GM12878 (cell line): ENCODE measurements around the gene PCED1A. TPM values are rescaled to one million over a fixed set of nuclear protein-coding genes. Genes with fewer than 3 reads are reported as not detected.

Experiments
- ATAC-seq: fragments of 200-7000 bp; cut with Tn5 transposase; 3 replicates; pipeline ENCODE4 v1.9.1; 2020; ENCODE audit warnings: mild to moderate bottlenecking, moderate library complexity
- BruUV-seq: library from RNA; stranded (reverse); fragments of 400-500 nt; replicated peaks from 2 replicates; lab custom pipeline; 2021; lab: Mats Ljungman, UMichigan
- CTCF ChIA-PET: fragments of 300-600 bp; sonication (Branson Sonifier 250); formaldehyde crosslinking; extraction: SDS; loops from one replicate; lab custom pipeline; 2021; ENCODE audit warnings: inconsistent platforms; lab: Yijun Ruan, JAX
- POLR2A ChIA-PET: fragments of 350-600 bp; formaldehyde crosslinking; extraction: SDS; loops from one replicate; lab custom pipeline; 2021; ENCODE audit warnings: inconsistent platforms; lab: Charles Lee
- RAD21 ChIA-PET: fragments of 300-600 bp; sonication (Branson Sonifier 250); formaldehyde crosslinking; loops from one replicate; lab custom pipeline; 2023; ENCODE audit warnings: antibody characterized with exemption; ENCODE audit not compliant: unreplicated experiment; lab: Charles Lee
- SMC1A ChIA-PET: fragments of 300-600 bp; sonication (Branson Sonifier 250); formaldehyde crosslinking; loops from one replicate; lab custom pipeline; 2023; ENCODE audit not compliant: unreplicated experiment, uncharacterized antibody; lab: Charles Lee
- DNase-seq: peaks from one replicate; pipeline ENCODE4 v3.0.0-alpha.2; 2011; ENCODE audit warnings: low read depth, low spot score
- FAIRE-seq: peaks from 3 replicates; lab custom pipeline; 2011; peaks lifted over from hg19 to GRCh38; lab: Jason Lieb, UNC
- H2AFZ ChIP-seq: 2 replicates; pipeline ENCODE4 v1.6.0; 2011; ENCODE audit warnings: low read depth, low read length, control low read depth; ENCODE audit not compliant: control insufficient read depth
- H3K27ac ChIP-seq: 2 replicates; pipeline ENCODE4 v1.5.1; 2011; ENCODE audit warnings: control low read depth; ENCODE audit not compliant: control insufficient read depth, insufficient read depth
- H3K27me3 ChIP-seq, 2 experiments: replicated peaks in 1 of 2; 2 replicates each; pipeline versions ENCODE4 v1.6.0 to v1.6.1; 2011; ENCODE audit warnings: low read length in 1 of 2; ENCODE audit not compliant: control insufficient read depth in 2 of 2, insufficient read depth in 2 of 2
- H3K36me3 ChIP-seq, 2 experiments: 2 replicates each; pipeline ENCODE4 v1.5.1; 2011; ENCODE audit warnings: low read length in 1 of 2; ENCODE audit not compliant: control insufficient read depth in 2 of 2, insufficient read depth in 2 of 2
- H3K4me1 ChIP-seq: 2 replicates; pipeline ENCODE4 v1.6.1; 2011; ENCODE audit warnings: mild to moderate bottlenecking, low read length, moderate library complexity, mixed read lengths; ENCODE audit not compliant: control insufficient read depth, insufficient read depth
- H3K4me2 ChIP-seq: 2 replicates; pipeline ENCODE4 v1.6.0; 2011; ENCODE audit warnings: control low read depth; ENCODE audit not compliant: control insufficient read depth, insufficient read depth
- H3K4me3 ChIP-seq: fragments of 200-600 bp; sonication (generic); 2 replicates; pipeline ENCODE4 v1.5.1; 2016
- H3K79me2 ChIP-seq: 2 replicates; pipeline ENCODE4 v1.6.0; 2011; ENCODE audit warnings: low read length; ENCODE audit not compliant: control insufficient read depth, insufficient read depth
- H3K9ac ChIP-seq: 2 replicates; pipeline ENCODE4 v1.8.0; 2011; ENCODE audit warnings: low read length, control low read depth, mixed read lengths; ENCODE audit not compliant: control insufficient read depth, insufficient read depth
- H3K9me3 ChIP-seq: replicated peaks from 3 replicates; pipeline ENCODE4 v1.5.1; 2011; ENCODE audit warnings: mild to moderate bottlenecking, low read length; ENCODE audit not compliant: control insufficient read depth, insufficient read depth
- H4K20me1 ChIP-seq: 2 replicates; pipeline ENCODE4 v1.6.0; 2011; ENCODE audit not compliant: control insufficient read depth, insufficient read depth
- BHLHE40 ChIP-seq, 2 experiments: fragments of 450-650 bp in 1 of 2; IDR thresholded peaks; 2 replicates each; pipeline ENCODE4 v1.6.1; 2011 to 2017; ENCODE audit warnings: low read depth in 2 of 2, borderline replicate concordance in 1 of 2, improper control_type of control experiment in 1 of 2, low read length in 1 of 2, mild to moderate bottlenecking in 1 of 2
- CHD4 ChIP-seq: fragments of 200-600 bp; sonication (generic); IDR thresholded peaks from 2 replicates; pipeline ENCODE4 v1.6.1; 2016; ENCODE audit warnings: mild to moderate bottlenecking
- EP300 ChIP-seq, 2 experiments: fragments of 150-350 bp in 1 of 2; IDR thresholded peaks; 2 replicates each; pipeline ENCODE4 v1.6.1; 2011 to 2012; ENCODE audit warnings: low read depth in 2 of 2, low read length in 2 of 2, borderline replicate concordance in 1 of 2, improper control_type of control experiment in 1 of 2, inconsistent platforms in 1 of 2; ENCODE audit not compliant: control insufficient read depth in 1 of 2
- GATAD2B ChIP-seq: fragments of 450-650 bp; conservative IDR thresholded peaks from 2 replicates; pipeline ENCODE4 v1.6.1; 2017; ENCODE audit warnings: low read depth, mild to moderate bottlenecking, moderate library complexity
- IKZF1 ChIP-seq: fragments of 450-650 bp; conservative IDR thresholded peaks from 2 replicates; pipeline ENCODE4 v1.6.1; 2017; ENCODE audit warnings: antibody characterized with exemption, mild to moderate bottlenecking
- IRF4 ChIP-seq: IDR thresholded peaks from 2 replicates; pipeline ENCODE4 v1.6.1; 2011; ENCODE audit warnings: low read depth, low read length
- JUND ChIP-seq: IDR thresholded peaks from 2 replicates; pipeline ENCODE4 v1.6.1; 2012; ENCODE audit warnings: low read depth, mild to moderate bottlenecking, low read length, improper control_type of control experiment, moderate library complexity
- KDM1A ChIP-seq: fragments of 200-600 bp; sonication (generic); IDR thresholded peaks from 2 replicates; pipeline ENCODE4 v1.6.1; 2016; ENCODE audit warnings: borderline replicate concordance
- KLF5 ChIP-seq: fragments of 450-650 bp; IDR thresholded peaks from 2 replicates; pipeline ENCODE4 v1.6.1; 2014; ENCODE audit warnings: mild to moderate bottlenecking; ENCODE audit not compliant: partially characterized antibody
- NRF1 ChIP-seq: conservative IDR thresholded peaks from 2 replicates; pipeline ENCODE4 v1.6.1; 2011; ENCODE audit warnings: mild to moderate bottlenecking, low read depth, low read length, improper control_type of control experiment
- RUNX3 ChIP-seq: IDR thresholded peaks from 2 replicates; pipeline ENCODE4 v1.6.1; 2012; ENCODE audit warnings: low read length, inconsistent platforms
- YY1 ChIP-seq: IDR thresholded peaks from 2 replicates; pipeline ENCODE4 v1.6.1; 2011; ENCODE audit warnings: low read depth, mild to moderate bottlenecking, low read length
- ZNF274 ChIP-seq: IDR thresholded peaks from one replicate; pipeline ENCODE4 v1.8.0; 2011; ENCODE audit not compliant: insufficient read length, insufficient read depth
- ZZZ3 ChIP-seq: IDR thresholded peaks from 2 replicates; pipeline ENCODE4 v1.6.1; 2011; ENCODE audit warnings: low read depth; ENCODE audit not compliant: control insufficient read depth, insufficient read length
- WGBS: methylation state at CpG from one replicate; pipeline ENCODE4 v1.1.6; 2016; ENCODE audit warnings: low lambda C conversion rate; ENCODE audit not compliant: insufficient replicate concordance, insufficient coverage; ENCODE audit errors: missing lambda C conversion rate; 5-methylcytosine and 5-hydroxymethylcytosine counted together
- in situ Hi-C: fragments of 300-500 bp; cut with MboI; formaldehyde crosslinking; loops from 9 replicates; pipeline ENCODE4 v1.14.3; 2018; ENCODE audit warnings: mixed read lengths
- intact Hi-C: fragments of 100-400 bp; cut with micrococcal nuclease; formaldehyde crosslinking; loops from one replicate; pipeline ENCODE4 v1.14.2; 2022; ENCODE audit not compliant: unreplicated experiment
- polyA plus RNA-seq, 11 experiments: library from polyadenylated mRNA; depleted of rRNA in 4 of 11; unstranded in 6 of 11; stranded (reverse) in 5 of 11; fragments of >200 nt; fragmentation: Nextera tagmentation in 4 of 11; fragmentation: Illumina TruSeq in 1 of 11; extraction: Ambion mirVana in 4 of 11; extraction: Trizol in 1 of 11; gene quantifications; 1 replicate in 1 of 11; 2 replicates in 10 of 11; pipeline versions ENCODE4 v1.2.1 to v1.2.3, GENCODE V29; 2011 to 2016; ENCODE audit warnings: inconsistent platforms in 2 of 11, missing spikeins in 2 of 11, low read depth in 1 of 11
- total RNA-seq, 4 experiments: library from RNA; depleted of rRNA in 3 of 4; stranded (reverse); fragments of >200 nt in 3 of 4; fragmentation: Illumina TruSeq in 1 of 4; extraction: Trizol in 1 of 4; gene quantifications; 2 replicates each; pipeline versions ENCODE4 v1.2.1 to v1.2.3, GENCODE V29; 2013 to 2021
- TF ChIP-seq, protein P1 (sequence below): IDR thresholded peaks from 2 replicates; pipeline ENCODE4 v1.6.1; 2011; ENCODE audit warnings: borderline replicate concordance, low read depth, mild to moderate bottlenecking, moderate library complexity, low read length; ENCODE audit not compliant: insufficient read depth, poor library complexity, severe bottlenecking
- TF ChIP-seq, protein P2 (sequence below): fragments of 450-650 bp; IDR thresholded peaks from 2 replicates; pipeline ENCODE4 v1.6.1; 2017; ENCODE audit warnings: mild to moderate bottlenecking, moderate library complexity
- TF ChIP-seq, protein P3 (sequence below): fragments of 450-650 bp; IDR thresholded peaks from 2 replicates; pipeline ENCODE4 v1.6.1; 2018; ENCODE audit warnings: mild to moderate bottlenecking, low read depth, moderate library complexity; ENCODE audit not compliant: partially characterized antibody

The PCED1A gene
- total and polyA plus RNA-seq, 10 of the 15 experiments (the other 5 are each of a cell fraction or from before 2014, with no cell fraction given), result 4.5 to 30.9 (median 12.0) TPM

DNA sequence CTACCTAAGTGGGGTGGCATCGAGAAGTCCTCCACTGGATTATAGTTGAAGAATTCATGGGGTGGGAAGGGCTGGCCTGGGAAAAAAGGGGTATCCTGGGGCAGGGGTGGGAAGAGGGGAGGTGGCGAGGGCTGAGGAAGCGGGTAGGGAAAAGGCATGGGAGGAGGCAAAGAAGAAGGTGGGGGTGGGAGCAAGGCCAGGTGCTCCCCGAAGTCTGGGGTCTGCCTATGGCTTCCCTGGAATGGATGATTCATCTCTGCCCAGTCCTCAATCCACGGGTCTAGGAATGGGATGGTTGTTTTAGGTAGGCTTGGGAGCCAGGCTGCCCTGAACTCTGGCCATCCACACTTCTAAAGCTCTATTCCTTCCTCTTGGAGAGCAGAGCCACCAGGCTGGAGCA lies 4.4 kb downstream of the PCED1A start:
- H3K4me3 ChIP-seq, result no peak overlapping the region
- in situ Hi-C loops (no loop called here), intact Hi-C loops (no loop called here)
- FAIRE-seq (no peak), ATAC-seq (no peak), DNase-seq (no peak)
- no peaks in the 10 kb centered on the region for H3K36me3 ChIP-seq
- BruUV-seq, result TSS peak; percentile 45
- no peaks in the 10 kb centered on the region for H3K9me3 ChIP-seq
- ChIA-PET RAD21 (no interaction called here), SMC1A (interaction anchor here (1.1 kb wide), 1 partner anchor 77 kb away, joined by 3 read pairs; no protein-coding TSS in a partner anchor), CTCF (interaction anchor here (1.2 kb wide), 1 partner anchor 165 kb away, joined by 3 read pairs; no protein-coding TSS in a partner anchor), POLR2A (no interaction called here)
- H2AFZ ChIP-seq, result no peak overlapping the region
- no peak overlapping the region for H3K4me2 ChIP-seq
- whole genome bisulfite sequencing, result 52% methylated on average over 4 of the region's 5 CpGs
- H3K79me2 ChIP-seq, result peaks cover 3% of the 10 kb centered on the region; the same call in 1 of the 2 replicates
- no peaks in the 10 kb centered on the region for H3K27me3 ChIP-seq
- peaks cover 14% of the 10 kb centered on the region for H3K4me1 ChIP-seq
- H4K20me1 ChIP-seq, result no peaks in the 10 kb centered on the region
- H3K9ac ChIP-seq, result no peak overlapping the region
- no peak overlapping the region for H3K27ac ChIP-seq
- TF ChIP-seq EP300 (IDR thresholded peaks at IDR 0.05; ENCODE audit: borderline replicate concordance in 1 of 2, control insufficient read depth in 1 of 2, low read depth in 2 of 2, low read length in 2 of 2), result no peak
- TF ChIP-seq, protein P1, sequence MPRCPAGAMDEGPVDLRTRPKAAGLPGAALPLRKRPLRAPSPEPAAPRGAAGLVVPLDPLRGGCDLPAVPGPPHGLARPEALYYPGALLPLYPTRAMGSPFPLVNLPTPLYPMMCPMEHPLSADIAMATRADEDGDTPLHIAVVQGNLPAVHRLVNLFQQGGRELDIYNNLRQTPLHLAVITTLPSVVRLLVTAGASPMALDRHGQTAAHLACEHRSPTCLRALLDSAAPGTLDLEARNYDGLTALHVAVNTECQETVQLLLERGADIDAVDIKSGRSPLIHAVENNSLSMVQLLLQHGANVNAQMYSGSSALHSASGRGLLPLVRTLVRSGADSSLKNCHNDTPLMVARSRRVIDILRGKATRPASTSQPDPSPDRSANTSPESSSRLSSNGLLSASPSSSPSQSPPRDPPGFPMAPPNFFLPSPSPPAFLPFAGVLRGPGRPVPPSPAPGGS, result no peak
- TF ChIP-seq IRF4, result no peak
- TF ChIP-seq ZZZ3, result no peak
- TF ChIP-seq IKZF1, result no peak
- TF ChIP-seq JUND, result no peak
- TF ChIP-seq YY1, result no peak
- no peak for TF ChIP-seq RUNX3
- TF ChIP-seq KLF5, result no peak
- no peak for TF ChIP-seq GATAD2B
- TF ChIP-seq, protein P2, sequence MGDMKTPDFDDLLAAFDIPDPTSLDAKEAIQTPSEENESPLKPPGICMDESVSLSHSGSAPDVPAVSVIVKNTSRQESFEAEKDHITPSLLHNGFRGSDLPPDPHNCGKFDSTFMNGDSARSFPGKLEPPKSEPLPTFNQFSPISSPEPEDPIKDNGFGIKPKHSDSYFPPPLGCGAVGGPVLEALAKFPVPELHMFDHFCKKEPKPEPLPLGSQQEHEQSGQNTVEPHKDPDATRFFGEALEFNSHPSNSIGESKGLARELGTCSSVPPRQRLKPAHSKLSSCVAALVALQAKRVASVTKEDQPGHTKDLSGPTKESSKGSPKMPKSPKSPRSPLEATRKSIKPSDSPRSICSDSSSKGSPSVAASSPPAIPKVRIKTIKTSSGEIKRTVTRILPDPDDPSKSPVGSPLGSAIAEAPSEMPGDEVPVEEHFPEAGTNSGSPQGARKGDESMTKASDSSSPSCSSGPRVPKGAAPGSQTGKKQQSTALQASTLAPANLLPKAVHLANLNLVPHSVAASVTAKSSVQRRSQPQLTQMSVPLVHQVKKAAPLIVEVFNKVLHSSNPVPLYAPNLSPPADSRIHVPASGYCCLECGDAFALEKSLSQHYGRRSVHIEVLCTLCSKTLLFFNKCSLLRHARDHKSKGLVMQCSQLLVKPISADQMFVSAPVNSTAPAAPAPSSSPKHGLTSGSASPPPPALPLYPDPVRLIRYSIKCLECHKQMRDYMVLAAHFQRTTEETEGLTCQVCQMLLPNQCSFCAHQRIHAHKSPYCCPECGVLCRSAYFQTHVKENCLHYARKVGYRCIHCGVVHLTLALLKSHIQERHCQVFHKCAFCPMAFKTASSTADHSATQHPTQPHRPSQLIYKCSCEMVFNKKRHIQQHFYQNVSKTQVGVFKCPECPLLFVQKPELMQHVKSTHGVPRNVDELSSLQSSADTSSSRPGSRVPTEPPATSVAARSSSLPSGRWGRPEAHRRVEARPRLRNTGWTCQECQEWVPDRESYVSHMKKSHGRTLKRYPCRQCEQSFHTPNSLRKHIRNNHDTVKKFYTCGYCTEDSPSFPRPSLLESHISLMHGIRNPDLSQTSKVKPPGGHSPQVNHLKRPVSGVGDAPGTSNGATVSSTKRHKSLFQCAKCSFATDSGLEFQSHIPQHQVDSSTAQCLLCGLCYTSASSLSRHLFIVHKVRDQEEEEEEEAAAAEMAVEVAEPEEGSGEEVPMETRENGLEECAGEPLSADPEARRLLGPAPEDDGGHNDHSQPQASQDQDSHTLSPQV, result no peak
- TF ChIP-seq KDM1A, result no peak
- TF ChIP-seq BHLHE40 (IDR thresholded peaks at IDR 0.05; ENCODE audit: borderline replicate concordance in 1 of 2, low read depth in 2 of 2, low read length in 1 of 2), result no peak
- TF ChIP-seq NRF1, result no peak
- no peak for TF ChIP-seq CHD4
- TF ChIP-seq, protein P3, sequence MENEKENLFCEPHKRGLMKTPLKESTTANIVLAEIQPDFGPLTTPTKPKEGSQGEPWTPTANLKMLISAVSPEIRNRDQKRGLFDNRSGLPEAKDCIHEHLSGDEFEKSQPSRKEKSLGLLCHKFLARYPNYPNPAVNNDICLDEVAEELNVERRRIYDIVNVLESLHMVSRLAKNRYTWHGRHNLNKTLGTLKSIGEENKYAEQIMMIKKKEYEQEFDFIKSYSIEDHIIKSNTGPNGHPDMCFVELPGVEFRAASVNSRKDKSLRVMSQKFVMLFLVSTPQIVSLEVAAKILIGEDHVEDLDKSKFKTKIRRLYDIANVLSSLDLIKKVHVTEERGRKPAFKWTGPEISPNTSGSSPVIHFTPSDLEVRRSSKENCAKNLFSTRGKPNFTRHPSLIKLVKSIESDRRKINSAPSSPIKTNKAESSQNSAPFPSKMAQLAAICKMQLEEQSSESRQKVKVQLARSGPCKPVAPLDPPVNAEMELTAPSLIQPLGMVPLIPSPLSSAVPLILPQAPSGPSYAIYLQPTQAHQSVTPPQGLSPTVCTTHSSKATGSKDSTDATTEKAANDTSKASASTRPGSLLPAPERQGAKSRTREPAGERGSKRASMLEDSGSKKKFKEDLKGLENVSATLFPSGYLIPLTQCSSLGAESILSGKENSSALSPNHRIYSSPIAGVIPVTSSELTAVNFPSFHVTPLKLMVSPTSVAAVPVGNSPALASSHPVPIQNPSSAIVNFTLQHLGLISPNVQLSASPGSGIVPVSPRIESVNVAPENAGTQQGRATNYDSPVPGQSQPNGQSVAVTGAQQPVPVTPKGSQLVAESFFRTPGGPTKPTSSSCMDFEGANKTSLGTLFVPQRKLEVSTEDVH, result no peak
- TF ChIP-seq ZNF274, result no peak
